SK-N-SH treated with all-trans-retinoic acid at 6 μM for 48 hours (cell line): ENCODE results near the gene MYO9A.

Experiments used
- ATAC-seq: fragments of 200-7000 bp; cut with Tn5 transposase; 3 replicates; pipeline ENCODE4 v1.9.1; 2020; ENCODE audit warnings: mild to moderate bottlenecking, moderate library complexity
- BACH2 ChIP-seq: fragments of 250-450 bp; sonication (Bioruptor Pico); IDR thresholded peaks from 2 replicates; pipeline ENCODE4 v1.9.0; 2021; ENCODE audit warnings: mild to moderate bottlenecking, borderline replicate concordance
- CSDC2 ChIP-seq: fragments of 250-450 bp; sonication (Bioruptor Pico); IDR thresholded peaks from 2 replicates; pipeline ENCODE4 v1.5.0; 2020; ENCODE audit warnings: mild to moderate bottlenecking, moderate library complexity
- ESRRG ChIP-seq: fragments of 250-450 bp; sonication (Bioruptor Pico); IDR thresholded peaks from 2 replicates; pipeline ENCODE4 v1.6.1; 2021; ENCODE audit warnings: mild to moderate bottlenecking
- ISL1 ChIP-seq: fragments of 250-450 bp; sonication (Bioruptor Pico); IDR thresholded peaks from 2 replicates; pipeline ENCODE4 v2.1.2; 2022; ENCODE audit warnings: mild to moderate bottlenecking, moderate library complexity
- OSR1 ChIP-seq: fragments of 250-450 bp; sonication (Bioruptor Pico); IDR thresholded peaks from 2 replicates; pipeline ENCODE4 v1.8.0; 2022; ENCODE audit warnings: moderate library complexity, mild to moderate bottlenecking, inconsistent platforms
- PPARA ChIP-seq: fragments of 250-450 bp; sonication (Bioruptor Pico); IDR thresholded peaks from 2 replicates; pipeline ENCODE4 v1.5.0; 2020; ENCODE audit warnings: mild to moderate bottlenecking, borderline replicate concordance
- RARB ChIP-seq: fragments of 250-450 bp; sonication (Bioruptor Pico); IDR thresholded peaks from 2 replicates; pipeline ENCODE4 v1.8.0; 2021; ENCODE audit warnings: mild to moderate bottlenecking, moderate library complexity
- SNAI2 ChIP-seq: fragments of 250-450 bp; sonication (Bioruptor Pico); IDR thresholded peaks from 2 replicates; pipeline ENCODE4 v1.5.0; 2020; ENCODE audit warnings: mild to moderate bottlenecking, moderate library complexity
- TCF4 ChIP-seq: fragments of 250-450 bp; sonication (Bioruptor Pico); IDR thresholded peaks from 2 replicates; pipeline ENCODE4 v1.8.0; 2021; ENCODE audit warnings: mild to moderate bottlenecking, moderate library complexity, borderline replicate concordance
- TSHZ2 ChIP-seq: fragments of 250-450 bp; sonication (Bioruptor Pico); IDR thresholded peaks from 2 replicates; pipeline ENCODE4 v1.5.0; 2020; ENCODE audit warnings: mild to moderate bottlenecking, moderate library complexity
- ZC3H10 ChIP-seq: fragments of 250-450 bp; sonication (Bioruptor Pico); IDR thresholded peaks from 2 replicates; pipeline ENCODE4 v1.5.1; 2021; ENCODE audit warnings: mild to moderate bottlenecking, moderate library complexity
- ZFP3 ChIP-seq: fragments of 250-450 bp; sonication (Bioruptor Pico); IDR thresholded peaks from 2 replicates; pipeline ENCODE4 v1.5.0; 2020; ENCODE audit warnings: mild to moderate bottlenecking, moderate library complexity
- ZFP30 ChIP-seq: fragments of 450-650 bp; formaldehyde crosslinking; IDR thresholded peaks from 2 replicates; pipeline ENCODE4 v1.5.0; 2022; ENCODE audit warnings: mild to moderate bottlenecking, moderate library complexity
- ZNF565 ChIP-seq: fragments of 450-650 bp; formaldehyde crosslinking; conservative IDR thresholded peaks from 2 replicates; pipeline ENCODE4 v1.5.0; 2020; ENCODE audit warnings: low read depth, mild to moderate bottlenecking, moderate library complexity
- ZNF8 ChIP-seq: fragments of 450-650 bp; formaldehyde crosslinking; IDR thresholded peaks from 2 replicates; pipeline ENCODE4 v1.5.0; 2020; ENCODE audit warnings: mild to moderate bottlenecking, moderate library complexity
- TF ChIP-seq, protein P1 (sequence below): fragments of 250-450 bp; sonication (Bioruptor Pico); IDR thresholded peaks from 2 replicates; pipeline ENCODE4 v1.5.1; 2020; ENCODE audit warnings: low read depth, mild to moderate bottlenecking, moderate library complexity
- TF ChIP-seq, protein P2 (sequence below): fragments of 250-450 bp; sonication (Bioruptor Pico); IDR thresholded peaks from 2 replicates; pipeline ENCODE4 v1.8.0; 2020; ENCODE audit warnings: mild to moderate bottlenecking, moderate library complexity, borderline replicate concordance

The MYO9A gene

DNA sequence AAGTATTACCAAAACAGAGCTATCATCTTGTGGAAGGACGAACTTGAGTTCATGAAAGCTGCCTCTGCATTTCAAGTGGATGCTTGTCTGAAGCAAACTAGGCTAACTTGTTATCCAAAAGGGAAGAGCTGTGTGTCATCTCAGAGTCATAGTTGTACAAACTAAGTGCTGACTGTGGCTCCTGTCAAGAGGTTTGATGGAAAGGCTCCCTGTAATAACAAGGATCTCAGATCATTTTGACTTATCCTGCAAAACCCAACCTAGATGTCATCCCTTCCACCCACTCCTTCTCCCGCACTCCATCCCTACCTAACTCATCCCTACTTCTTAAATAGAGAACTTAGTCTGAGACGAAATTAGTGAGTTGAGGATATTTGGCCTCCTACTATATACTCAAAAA is 196.8 kb downstream of the MYO9A start:
- TF ChIP-seq ZC3H10 (CRISPR knock-in tag) (no peak), SNAI2 (CRISPR knock-in tag) (no peak), ISL1 (CRISPR knock-in tag) (no peak), RARB (CRISPR knock-in tag) (no peak), ZNF565 (CRISPR knock-in tag) (no peak), TCF4 (CRISPR knock-in tag) (no peak), TSHZ2 (CRISPR knock-in tag) (no peak)
- TF ChIP-seq, protein P1, sequence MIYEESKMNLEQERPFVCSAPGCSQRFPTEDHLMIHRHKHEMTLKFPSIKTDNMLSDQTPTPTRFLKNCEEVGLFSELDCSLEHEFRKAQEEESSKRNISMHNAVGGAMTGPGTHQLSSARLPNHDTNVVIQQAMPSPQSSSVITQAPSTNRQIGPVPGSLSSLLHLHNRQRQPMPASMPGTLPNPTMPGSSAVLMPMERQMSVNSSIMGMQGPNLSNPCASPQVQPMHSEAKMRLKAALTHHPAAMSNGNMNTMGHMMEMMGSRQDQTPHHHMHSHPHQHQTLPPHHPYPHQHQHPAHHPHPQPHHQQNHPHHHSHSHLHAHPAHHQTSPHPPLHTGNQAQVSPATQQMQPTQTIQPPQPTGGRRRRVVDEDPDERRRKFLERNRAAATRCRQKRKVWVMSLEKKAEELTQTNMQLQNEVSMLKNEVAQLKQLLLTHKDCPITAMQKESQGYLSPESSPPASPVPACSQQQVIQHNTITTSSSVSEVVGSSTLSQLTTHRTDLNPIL, result no peak
- no peak for ATAC-seq

DNA sequence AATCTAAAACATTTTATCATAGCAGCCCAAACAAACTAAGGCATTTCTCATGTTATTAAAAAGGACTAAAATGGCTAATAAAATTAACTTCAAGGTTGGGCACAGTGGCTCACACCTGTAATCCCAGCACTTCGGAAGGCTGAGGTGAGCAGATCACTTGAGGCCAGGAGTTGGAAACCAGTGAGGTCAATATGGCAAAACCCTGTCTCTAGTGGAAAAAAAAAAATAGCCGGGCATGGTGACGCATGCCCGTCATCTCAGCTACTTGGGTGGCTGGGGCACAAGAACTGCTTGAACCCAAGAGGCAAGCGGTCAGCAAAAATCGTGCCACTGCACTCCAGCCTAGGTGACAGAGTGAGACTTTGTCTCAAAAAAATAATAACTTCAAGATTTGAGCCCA is 197.4 kb downstream of the MYO9A start:
- ATAC-seq, result no peak
- TF ChIP-seq CSDC2 (CRISPR knock-in tag) (no peak), TCF4 (CRISPR knock-in tag) (no peak), ZFP30 (CRISPR knock-in tag) (no peak), BACH2 (CRISPR knock-in tag) (no peak), ZFP3 (CRISPR knock-in tag) (no peak), ZNF8 (no peak), TSHZ2 (CRISPR knock-in tag) (no peak), PPARA (CRISPR knock-in tag) (no peak), RARB (CRISPR knock-in tag) (no peak), SNAI2 (CRISPR knock-in tag) (no peak), ESRRG (CRISPR knock-in tag) (no peak), ISL1 (CRISPR knock-in tag) (no peak), ZNF565 (CRISPR knock-in tag) (no peak), OSR1 (CRISPR knock-in tag) (no peak)
- TF ChIP-seq, protein P2, sequence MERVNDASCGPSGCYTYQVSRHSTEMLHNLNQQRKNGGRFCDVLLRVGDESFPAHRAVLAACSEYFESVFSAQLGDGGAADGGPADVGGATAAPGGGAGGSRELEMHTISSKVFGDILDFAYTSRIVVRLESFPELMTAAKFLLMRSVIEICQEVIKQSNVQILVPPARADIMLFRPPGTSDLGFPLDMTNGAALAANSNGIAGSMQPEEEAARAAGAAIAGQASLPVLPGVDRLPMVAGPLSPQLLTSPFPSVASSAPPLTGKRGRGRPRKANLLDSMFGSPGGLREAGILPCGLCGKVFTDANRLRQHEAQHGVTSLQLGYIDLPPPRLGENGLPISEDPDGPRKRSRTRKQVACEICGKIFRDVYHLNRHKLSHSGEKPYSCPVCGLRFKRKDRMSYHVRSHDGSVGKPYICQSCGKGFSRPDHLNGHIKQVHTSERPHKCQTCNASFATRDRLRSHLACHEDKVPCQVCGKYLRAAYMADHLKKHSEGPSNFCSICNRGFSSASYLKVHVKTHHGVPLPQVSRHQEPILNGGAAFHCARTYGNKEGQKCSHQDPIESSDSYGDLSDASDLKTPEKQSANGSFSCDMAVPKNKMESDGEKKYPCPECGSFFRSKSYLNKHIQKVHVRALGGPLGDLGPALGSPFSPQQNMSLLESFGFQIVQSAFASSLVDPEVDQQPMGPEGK, result no peak
- TF ChIP-seq, all 23 proteins: peak for 0

GRCh38 chr15:71916834-71917233 is 201.1 kb downstream of the MYO9A start:
- TF ChIP-seq TCF4 (CRISPR knock-in tag), result peak; percentile 50; the same call in 1 of the 2 replicates
- TF ChIP-seq ISL1 (CRISPR knock-in tag), result 0 out of 2 replicates have a peak, but pooled peaks have one; percentile 29
- no peak for TF ChIP-seq ZC3H10 (CRISPR knock-in tag)
- TF ChIP-seq TSHZ2 (CRISPR knock-in tag), result 0 out of 2 replicates have a peak, but pooled peaks have one; percentile 49
- ATAC-seq, result no peak; the same call in 2 of the 3 replicates
